ENCODE data around the gene ALDH1A2.

The ALDH1A2 gene

GRCh38 chr15:57947781-57948180, 117.7 kb downstream of the ALDH1A2 start:
- FAIRE-seq (no peak), DNase-seq (ENCODE audit: insufficient read length) (no peak)
- no peak for TF ChIP-seq TAF1 (IDR thresholded peaks at IDR 0.05; ENCODE audit: borderline replicate concordance, low read depth, low read length)

- no peak for DNase-seq (ENCODE audit: insufficient read length)
- no peak for FAIRE-seq
- TF ChIP-seq POLR2AphosphoS5 (IDR thresholded peaks at IDR 0.05; ENCODE audit: low read depth, low read length): no peak
- no peak for TF ChIP-seq TAF1 (IDR thresholded peaks at IDR 0.05; ENCODE audit: borderline replicate concordance, low read depth, low read length)
- TF ChIP-seq POLR2A (IDR thresholded peaks at IDR 0.05; ENCODE audit: low read depth, low read length): no peak
Observed at GRCh38 chr15:57947282-57947681, 118.2 kb downstream of the ALDH1A2 start.

DNA sequence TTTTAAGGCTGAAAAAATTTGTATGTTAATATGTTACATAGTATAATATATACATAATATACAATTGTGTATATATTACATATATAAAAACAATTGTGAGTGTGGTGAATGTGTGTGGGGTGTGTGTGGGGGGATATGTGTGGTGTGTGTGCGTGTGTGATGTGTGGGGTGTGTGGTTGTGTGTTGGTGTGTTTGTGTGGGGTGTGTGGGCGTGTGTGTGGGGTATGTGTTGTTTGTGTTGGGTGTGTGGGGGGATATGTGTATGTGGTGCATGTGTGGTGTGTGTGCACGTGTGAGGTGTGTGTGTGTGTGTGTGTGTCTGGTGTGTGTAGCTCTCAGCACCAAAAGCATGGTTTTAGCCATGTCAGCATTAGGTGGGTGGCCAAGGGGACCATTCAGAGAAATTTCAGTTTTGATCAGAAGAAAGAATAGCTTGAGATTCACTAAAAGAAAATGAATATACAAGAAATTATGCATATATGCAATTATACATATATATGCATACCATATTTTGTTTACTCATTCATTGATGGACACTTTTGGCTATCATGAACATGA, 118.9 kb downstream of the ALDH1A2 start:
- FAIRE-seq (no peak), DNase-seq (ENCODE audit: insufficient read length) (no peak)
- TF ChIP-seq POLR2A (IDR thresholded peaks at IDR 0.05; ENCODE audit: low read depth, low read length) (no peak), TAF1 (IDR thresholded peaks at IDR 0.05; ENCODE audit: borderline replicate concordance, low read depth, low read length) (no peak), POLR2AphosphoS5 (IDR thresholded peaks at IDR 0.05; ENCODE audit: low read depth, low read length) (no peak)

- TF ChIP-seq POLR2AphosphoS5 (IDR thresholded peaks at IDR 0.05; ENCODE audit: low read depth, low read length) (no peak), TAF1 (IDR thresholded peaks at IDR 0.05; ENCODE audit: borderline replicate concordance, low read depth, low read length) (no peak), POLR2A (IDR thresholded peaks at IDR 0.05; ENCODE audit: low read depth, low read length) (no peak)
- no peak for FAIRE-seq
- DNase-seq (ENCODE audit: insufficient read length): no peak
Observed at GRCh38 chr15:57945616-57946015, 119.9 kb downstream of the ALDH1A2 start.

DNA sequence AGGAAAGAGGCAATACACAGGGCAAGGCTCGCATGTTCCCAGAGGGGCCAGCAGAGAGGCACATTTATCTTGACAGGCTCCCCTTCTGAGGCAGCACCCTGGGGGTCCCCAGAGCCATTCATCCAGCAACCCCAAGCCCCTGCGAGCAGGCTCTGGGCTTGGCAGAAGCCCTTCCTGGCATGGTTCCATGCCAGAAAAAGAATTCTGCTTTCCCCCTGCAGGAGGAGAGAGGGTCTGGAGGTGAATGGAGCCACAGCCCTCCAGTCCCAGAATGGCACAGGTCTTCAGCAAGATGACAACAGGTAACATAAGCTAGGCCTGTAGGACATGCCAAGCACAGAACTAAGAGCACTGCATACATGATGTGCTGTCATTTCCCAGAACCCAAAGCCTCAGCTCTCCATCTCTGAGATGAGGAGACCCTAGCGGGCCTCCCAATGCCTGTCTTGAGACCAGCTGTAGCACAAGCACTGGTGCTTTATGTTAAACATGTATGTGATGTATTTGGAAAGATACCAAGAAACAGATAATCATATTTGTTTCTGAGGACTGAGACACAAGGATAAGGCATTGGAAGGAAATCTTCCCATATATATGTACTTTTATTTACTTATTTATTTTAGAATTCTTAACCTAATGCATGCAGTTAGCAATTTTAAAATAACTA, 121.6 kb downstream of the ALDH1A2 start:
- FAIRE-seq (no peak), DNase-seq (ENCODE audit: insufficient read length) (no peak)
- TF ChIP-seq POLR2AphosphoS5 (IDR thresholded peaks at IDR 0.05; ENCODE audit: low read depth, low read length): no peak
- no peak for TF ChIP-seq POLR2A (IDR thresholded peaks at IDR 0.05; ENCODE audit: low read depth, low read length)
- TF ChIP-seq TAF1 (IDR thresholded peaks at IDR 0.05; ENCODE audit: borderline replicate concordance, low read depth, low read length): no peak

GRCh38 chr15:57943171-57943570, 122.3 kb downstream of the ALDH1A2 start:
- no peak for DNase-seq (ENCODE audit: insufficient read length)
- FAIRE-seq: no peak
- TF ChIP-seq POLR2AphosphoS5 (IDR thresholded peaks at IDR 0.05; ENCODE audit: low read depth, low read length) (no peak), TAF1 (IDR thresholded peaks at IDR 0.05; ENCODE audit: borderline replicate concordance, low read depth, low read length) (no peak), POLR2A (IDR thresholded peaks at IDR 0.05; ENCODE audit: low read depth, low read length) (no peak)

DNA sequence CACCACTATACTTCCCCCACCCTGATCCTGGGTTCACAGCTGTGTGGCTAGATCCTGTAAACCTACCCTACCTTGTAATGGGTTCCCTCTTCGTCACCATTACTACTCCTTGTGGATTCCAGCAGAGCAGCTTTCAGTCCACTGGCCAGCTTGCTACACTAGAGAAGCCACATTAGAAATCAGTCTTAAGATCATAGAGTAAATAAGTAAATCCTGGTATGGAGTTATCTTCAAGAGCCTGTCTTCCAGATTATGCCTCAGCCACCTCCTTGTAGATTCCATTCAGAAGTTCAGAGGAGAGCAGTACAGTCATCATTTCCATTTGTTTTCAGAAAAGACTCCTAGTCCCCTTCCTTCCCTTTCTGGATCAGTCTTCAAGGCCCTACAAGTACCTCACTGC, 123.7 kb downstream of the ALDH1A2 start:
- no peak for DNase-seq (ENCODE audit: insufficient read length)
- no peak for TF ChIP-seq POLR2A (IDR thresholded peaks at IDR 0.05; ENCODE audit: low read depth, low read length)
- TF ChIP-seq TAF1 (IDR thresholded peaks at IDR 0.05; ENCODE audit: borderline replicate concordance, low read depth, low read length): no peak
- TF ChIP-seq POLR2AphosphoS5 (IDR thresholded peaks at IDR 0.05; ENCODE audit: low read depth, low read length): no peak
- no peak for FAIRE-seq

DNA sequence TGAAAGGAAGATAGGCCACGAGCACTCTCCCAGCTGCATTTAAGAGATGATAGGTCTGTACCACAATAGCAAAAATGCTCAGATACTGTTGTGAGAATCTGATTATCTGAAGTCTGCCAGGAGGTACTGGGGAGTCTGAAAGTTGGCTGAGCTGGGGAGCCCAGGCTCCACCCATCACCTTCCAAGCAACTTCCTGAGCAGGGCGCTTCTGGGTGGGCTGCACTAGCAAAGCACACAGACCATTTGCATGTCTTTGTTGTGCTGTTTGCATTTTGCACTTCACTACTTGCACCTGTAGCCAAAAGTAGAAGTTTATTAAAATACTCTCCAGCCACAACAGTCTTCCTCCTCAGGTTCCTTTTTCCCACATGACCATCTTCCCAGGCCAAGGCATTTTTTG, 133.2 kb downstream of the ALDH1A2 start:
- DNase-seq (ENCODE audit: insufficient read length) (no peak), FAIRE-seq (no peak)
- TF ChIP-seq TAF1 (IDR thresholded peaks at IDR 0.05; ENCODE audit: borderline replicate concordance, low read depth, low read length): no peak
- no peak for TF ChIP-seq POLR2AphosphoS5 (IDR thresholded peaks at IDR 0.05; ENCODE audit: low read depth, low read length)
- no peak for TF ChIP-seq POLR2A (IDR thresholded peaks at IDR 0.05; ENCODE audit: low read depth, low read length)

GRCh38 chr15:57931570-57931969, 133.9 kb downstream of the ALDH1A2 start:
- no peak for TF ChIP-seq TAF1 (IDR thresholded peaks at IDR 0.05; ENCODE audit: borderline replicate concordance, low read depth, low read length)
- no peak for TF ChIP-seq POLR2AphosphoS5 (IDR thresholded peaks at IDR 0.05; ENCODE audit: low read depth, low read length)
- no peak for TF ChIP-seq POLR2A (IDR thresholded peaks at IDR 0.05; ENCODE audit: low read depth, low read length)
- FAIRE-seq (no peak), DNase-seq (ENCODE audit: insufficient read length) (no peak)

DNA sequence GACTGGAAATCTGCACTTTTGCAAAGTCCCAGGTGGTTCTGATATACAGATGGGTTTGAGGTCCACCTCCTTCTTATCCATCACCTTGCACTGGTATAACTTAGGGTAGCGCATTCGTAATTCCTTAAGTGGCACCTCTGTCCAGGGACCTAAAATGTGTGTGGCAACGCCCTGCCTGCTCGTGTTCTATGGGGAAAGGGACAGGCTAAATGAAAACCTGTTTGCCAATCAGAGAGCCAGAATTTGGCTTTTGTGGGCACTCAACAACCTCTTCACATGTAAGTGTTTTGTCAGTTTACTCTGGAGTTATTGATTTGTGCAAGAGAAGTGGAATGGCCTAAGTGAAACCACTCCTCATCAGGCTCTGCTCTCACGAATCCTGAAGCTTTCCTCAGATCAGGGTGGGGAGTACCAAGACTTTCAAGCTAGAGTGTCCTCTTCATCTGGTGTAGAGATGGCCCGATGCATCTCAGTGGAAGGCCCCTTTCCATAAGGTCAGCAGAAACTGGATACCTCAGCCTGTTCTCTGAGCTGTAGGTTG, 138.3 kb downstream of the ALDH1A2 start:
- DNase-seq (ENCODE audit: insufficient read length) (no peak), FAIRE-seq (no peak)
- TF ChIP-seq TAF1 (IDR thresholded peaks at IDR 0.05; ENCODE audit: borderline replicate concordance, low read depth, low read length) (no peak), POLR2A (IDR thresholded peaks at IDR 0.05; ENCODE audit: low read depth, low read length) (no peak), POLR2AphosphoS5 (IDR thresholded peaks at IDR 0.05; ENCODE audit: low read depth, low read length) (no peak)

DNA sequence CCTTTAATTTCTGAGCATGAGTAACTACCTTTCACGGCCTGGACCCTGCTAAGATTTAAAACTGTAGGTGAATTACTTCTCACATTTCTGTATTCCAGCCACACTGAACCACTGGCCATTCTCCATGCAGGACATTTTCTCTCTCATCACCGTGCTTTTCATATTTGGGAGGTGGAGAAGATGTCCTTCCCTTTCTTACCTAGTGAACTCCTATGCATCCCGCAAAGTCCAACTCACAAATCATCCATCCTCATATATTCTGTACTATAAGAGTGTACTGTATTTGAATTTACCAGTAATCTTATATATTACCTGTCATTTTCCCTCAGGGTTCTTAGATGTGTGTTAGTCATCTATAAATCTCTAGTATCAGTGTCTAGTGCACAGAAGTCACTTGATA, 139.9 kb downstream of the ALDH1A2 start:
- TF ChIP-seq TAF1 (IDR thresholded peaks at IDR 0.05; ENCODE audit: borderline replicate concordance, low read depth, low read length) (no peak), POLR2A (IDR thresholded peaks at IDR 0.05; ENCODE audit: low read depth, low read length) (no peak), POLR2AphosphoS5 (IDR thresholded peaks at IDR 0.05; ENCODE audit: low read depth, low read length) (no peak)
- DNase-seq (ENCODE audit: insufficient read length) (no peak), FAIRE-seq (no peak)

DNA sequence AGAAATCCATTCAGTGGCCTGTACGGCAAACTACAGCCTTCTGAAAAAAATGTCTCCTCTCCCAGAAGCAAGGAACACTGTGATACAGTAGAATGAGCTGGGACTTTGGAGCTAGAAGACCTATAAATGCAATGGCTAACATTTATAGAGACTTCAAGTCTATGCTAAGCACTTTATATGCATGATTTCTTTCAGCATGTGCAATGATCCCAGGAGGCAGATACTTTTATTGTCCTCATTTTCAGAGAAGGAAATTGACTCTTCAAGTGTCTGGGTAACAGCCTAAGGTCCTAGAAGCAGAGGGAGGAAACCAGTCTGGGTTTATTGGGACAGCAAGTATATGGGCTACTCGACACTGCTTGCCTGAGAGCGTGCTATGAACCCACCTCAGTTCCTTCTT, 140.9 kb downstream of the ALDH1A2 start:
- DNase-seq (ENCODE audit: insufficient read length) (no peak), FAIRE-seq (no peak)
- TF ChIP-seq POLR2A (IDR thresholded peaks at IDR 0.05; ENCODE audit: low read depth, low read length) (no peak), POLR2AphosphoS5 (IDR thresholded peaks at IDR 0.05; ENCODE audit: low read depth, low read length) (no peak), TAF1 (IDR thresholded peaks at IDR 0.05; ENCODE audit: borderline replicate concordance, low read depth, low read length) (no peak)

Measured in GM12892 (cell line).